Measurements from ENCODE around the gene CCDC154. TPM values are rescaled to one million over a fixed set of nuclear protein-coding genes. Genes with fewer than 3 reads are reported as not detected.

The CCDC154 gene
- total and polyA plus RNA-seq, 9 of the 15 experiments (the other 6 are each of a cell fraction or from before 2014, with no cell fraction given): 0.15 to 1.4 (median 0.20) TPM; not detected in 5

DNA sequence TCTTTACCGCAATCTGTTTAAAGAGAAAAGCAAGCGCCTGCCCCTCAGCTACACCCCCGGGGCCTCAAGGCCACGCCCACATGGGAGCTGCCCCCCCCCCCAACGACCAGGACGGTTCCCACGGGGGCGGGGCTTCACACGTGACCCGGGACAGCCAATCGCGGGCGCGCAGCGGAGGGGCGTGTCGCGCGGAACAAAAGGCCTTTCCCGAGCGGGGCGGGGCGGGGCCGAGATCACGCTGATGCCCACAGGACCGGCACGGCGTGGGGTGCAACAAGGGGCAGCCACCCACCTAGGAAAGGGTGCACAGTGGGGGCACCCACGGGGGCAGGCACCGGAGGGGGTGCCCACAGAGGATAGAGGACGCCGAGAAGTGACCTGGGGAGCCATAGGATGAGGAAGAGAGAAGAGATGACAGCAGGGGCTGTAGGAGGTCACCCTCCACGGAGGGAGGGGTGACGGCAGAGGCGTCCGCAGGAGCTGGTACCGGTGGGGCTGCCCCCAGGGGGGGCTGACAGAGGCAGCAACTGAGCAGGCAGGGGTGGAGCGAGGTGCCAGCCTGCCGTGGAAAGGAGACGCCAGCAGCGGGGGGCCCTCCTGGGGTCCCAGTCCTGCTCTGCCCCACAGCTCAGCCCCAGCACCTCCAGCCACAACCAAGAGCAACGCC is 36.1 kb downstream of the CCDC154 start (continued):
- TF ChIP-seq RBM25 (IDR thresholded peaks at IDR 0.05; ENCODE audit: low read depth, low read length, severe bottlenecking) (peak; percentile 96), NFE2 (IDR thresholded peaks at IDR 0.05; ENCODE audit: low read depth) (no peak), VEZF1 (CRISPR knock-in tag; IDR thresholded peaks at IDR 0.05) (peak; percentile 100)
- TF ChIP-seq, protein P1, sequence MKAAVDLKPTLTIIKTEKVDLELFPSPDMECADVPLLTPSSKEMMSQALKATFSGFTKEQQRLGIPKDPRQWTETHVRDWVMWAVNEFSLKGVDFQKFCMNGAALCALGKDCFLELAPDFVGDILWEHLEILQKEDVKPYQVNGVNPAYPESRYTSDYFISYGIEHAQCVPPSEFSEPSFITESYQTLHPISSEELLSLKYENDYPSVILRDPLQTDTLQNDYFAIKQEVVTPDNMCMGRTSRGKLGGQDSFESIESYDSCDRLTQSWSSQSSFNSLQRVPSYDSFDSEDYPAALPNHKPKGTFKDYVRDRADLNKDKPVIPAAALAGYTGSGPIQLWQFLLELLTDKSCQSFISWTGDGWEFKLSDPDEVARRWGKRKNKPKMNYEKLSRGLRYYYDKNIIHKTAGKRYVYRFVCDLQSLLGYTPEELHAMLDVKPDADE (conservative IDR thresholded peaks at IDR 0.05; ENCODE audit: control insufficient read depth, low read depth, low read length): 0 out of 2 replicates have a peak, but pooled peaks have one; percentile 48
- TF ChIP-seq, protein P2, sequence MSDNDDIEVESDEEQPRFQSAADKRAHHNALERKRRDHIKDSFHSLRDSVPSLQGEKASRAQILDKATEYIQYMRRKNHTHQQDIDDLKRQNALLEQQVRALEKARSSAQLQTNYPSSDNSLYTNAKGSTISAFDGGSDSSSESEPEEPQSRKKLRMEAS (CRISPR knock-in tag; IDR thresholded peaks at IDR 0.05): peak; percentile 66
- TF ChIP-seq, protein P3, sequence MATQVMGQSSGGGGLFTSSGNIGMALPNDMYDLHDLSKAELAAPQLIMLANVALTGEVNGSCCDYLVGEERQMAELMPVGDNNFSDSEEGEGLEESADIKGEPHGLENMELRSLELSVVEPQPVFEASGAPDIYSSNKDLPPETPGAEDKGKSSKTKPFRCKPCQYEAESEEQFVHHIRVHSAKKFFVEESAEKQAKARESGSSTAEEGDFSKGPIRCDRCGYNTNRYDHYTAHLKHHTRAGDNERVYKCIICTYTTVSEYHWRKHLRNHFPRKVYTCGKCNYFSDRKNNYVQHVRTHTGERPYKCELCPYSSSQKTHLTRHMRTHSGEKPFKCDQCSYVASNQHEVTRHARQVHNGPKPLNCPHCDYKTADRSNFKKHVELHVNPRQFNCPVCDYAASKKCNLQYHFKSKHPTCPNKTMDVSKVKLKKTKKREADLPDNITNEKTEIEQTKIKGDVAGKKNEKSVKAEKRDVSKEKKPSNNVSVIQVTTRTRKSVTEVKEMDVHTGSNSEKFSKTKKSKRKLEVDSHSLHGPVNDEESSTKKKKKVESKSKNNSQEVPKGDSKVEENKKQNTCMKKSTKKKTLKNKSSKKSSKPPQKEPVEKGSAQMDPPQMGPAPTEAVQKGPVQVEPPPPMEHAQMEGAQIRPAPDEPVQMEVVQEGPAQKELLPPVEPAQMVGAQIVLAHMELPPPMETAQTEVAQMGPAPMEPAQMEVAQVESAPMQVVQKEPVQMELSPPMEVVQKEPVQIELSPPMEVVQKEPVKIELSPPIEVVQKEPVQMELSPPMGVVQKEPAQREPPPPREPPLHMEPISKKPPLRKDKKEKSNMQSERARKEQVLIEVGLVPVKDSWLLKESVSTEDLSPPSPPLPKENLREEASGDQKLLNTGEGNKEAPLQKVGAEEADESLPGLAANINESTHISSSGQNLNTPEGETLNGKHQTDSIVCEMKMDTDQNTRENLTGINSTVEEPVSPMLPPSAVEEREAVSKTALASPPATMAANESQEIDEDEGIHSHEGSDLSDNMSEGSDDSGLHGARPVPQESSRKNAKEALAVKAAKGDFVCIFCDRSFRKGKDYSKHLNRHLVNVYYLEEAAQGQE (IDR thresholded peaks at IDR 0.05; ENCODE audit: borderline replicate concordance): peak; percentile 86
- TF ChIP-seq, protein P3 (CRISPR knock-in tag; IDR thresholded peaks at IDR 0.05; ENCODE audit: low read depth): no peak
